Erythroblast (primary cell): Measurements from ENCODE around the gene ENPP7.

Source experiments
- GATA1 ChIP-seq: IDR thresholded peaks from 2 replicates; pipeline ENCODE4 v1.6.1; 2011; ENCODE audit warnings: low read depth, mild to moderate bottlenecking, control low read depth, low read length, moderate library complexity
- POLR2A ChIP-seq: IDR thresholded peaks from 2 replicates; pipeline ENCODE4 v1.6.1; 2011; ENCODE audit warnings: mild to moderate bottlenecking, low read length

DNA sequence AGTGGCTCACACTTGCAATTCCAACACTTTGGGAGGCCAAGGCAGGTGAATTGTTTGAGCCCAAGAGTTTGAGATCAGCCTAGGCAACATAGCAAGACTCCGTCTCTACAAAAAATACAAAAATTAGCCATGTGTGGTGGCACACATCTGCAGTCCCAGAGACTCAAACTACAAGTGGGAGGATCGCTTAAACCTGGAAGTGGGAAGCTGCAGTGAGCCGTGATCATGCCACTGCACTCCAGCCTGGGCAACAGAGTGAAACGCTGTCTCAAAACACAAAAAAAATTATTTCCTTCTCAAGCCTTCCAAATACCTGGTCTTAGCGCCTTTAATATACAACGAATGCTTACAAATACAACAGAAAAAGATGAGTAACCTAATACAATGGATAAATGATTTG is 27.5 kb downstream of the ENPP7 start:
- no peak for TF ChIP-seq POLR2A
- TF ChIP-seq GATA1 = no peak
